ENCODE results near the gene ACTL6B. TPM values are rescaled to one million over a fixed set of nuclear protein-coding genes. Genes with fewer than 3 reads are reported as not detected.

ACTL6B gene
- total and polyA plus RNA-seq, 2 of the 13 experiments (the other 11 are each of a cell fraction or from before 2014, with no cell fraction given): not detected

DNA sequence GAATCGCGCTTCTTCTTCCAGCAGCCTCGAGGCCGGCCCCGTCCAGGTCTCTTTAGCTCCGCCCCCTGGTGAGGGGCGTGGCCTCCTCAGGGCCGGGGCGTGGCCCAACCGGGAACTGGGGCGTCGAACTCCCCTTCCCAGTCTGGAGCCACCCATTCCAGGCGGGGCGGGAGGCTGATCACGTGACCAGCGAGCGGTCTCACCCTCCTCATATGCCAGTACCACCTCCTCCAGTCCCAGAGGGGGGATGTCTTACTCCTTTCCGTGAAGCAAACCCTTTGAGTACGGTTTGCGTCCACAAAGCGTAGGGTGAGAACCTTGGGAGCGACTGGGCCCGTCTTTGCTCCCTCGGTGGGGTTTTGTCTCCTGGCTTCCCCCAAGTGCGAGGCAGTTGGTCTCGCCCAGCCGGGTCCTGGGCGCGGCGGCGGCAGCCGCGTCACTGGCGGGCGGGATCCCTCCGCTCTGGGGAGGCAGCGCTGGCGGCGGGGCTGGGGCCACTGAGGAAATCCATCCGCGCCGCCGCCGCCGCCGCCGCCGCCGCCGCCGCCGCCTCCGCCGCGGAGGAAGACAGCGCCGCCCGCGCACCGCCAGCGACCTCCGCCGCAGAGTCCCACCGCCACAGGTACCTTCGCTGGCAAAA lies 17.2 kb upstream of the ACTL6B start, which contains the start of gene GNB2 (continued):
- peak; percentile 29; the same call in 1 of the 2 replicates for TF ChIP-seq REPIN1 (CRISPR knock-in tag; IDR thresholded peaks at IDR 0.05; ENCODE audit: borderline replicate concordance, low read depth)
- TF ChIP-seq ZNF615 (CRISPR knock-in tag; IDR thresholded peaks at IDR 0.05; ENCODE audit: borderline replicate concordance): no peak
- peak; percentile 84; the same call in 1 of the 2 replicates for TF ChIP-seq ZNF607 (CRISPR knock-in tag; IDR thresholded peaks at IDR 0.05; ENCODE audit: borderline replicate concordance)
- TF ChIP-seq, protein P1, sequence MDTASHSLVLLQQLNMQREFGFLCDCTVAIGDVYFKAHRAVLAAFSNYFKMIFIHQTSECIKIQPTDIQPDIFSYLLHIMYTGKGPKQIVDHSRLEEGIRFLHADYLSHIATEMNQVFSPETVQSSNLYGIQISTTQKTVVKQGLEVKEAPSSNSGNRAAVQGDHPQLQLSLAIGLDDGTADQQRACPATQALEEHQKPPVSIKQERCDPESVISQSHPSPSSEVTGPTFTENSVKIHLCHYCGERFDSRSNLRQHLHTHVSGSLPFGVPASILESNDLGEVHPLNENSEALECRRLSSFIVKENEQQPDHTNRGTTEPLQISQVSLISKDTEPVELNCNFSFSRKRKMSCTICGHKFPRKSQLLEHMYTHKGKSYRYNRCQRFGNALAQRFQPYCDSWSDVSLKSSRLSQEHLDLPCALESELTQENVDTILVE (CRISPR knock-in tag; IDR thresholded peaks at IDR 0.05): peak; percentile 73
- TF ChIP-seq HNF4A (CRISPR knock-in tag; IDR thresholded peaks at IDR 0.05): peak; percentile 25; the same call in 1 of the 2 replicates
- TF ChIP-seq ZNF329 (CRISPR knock-in tag; IDR thresholded peaks at IDR 0.05; ENCODE audit: low read depth): 0 out of 2 replicates have a peak, but pooled peaks have one; percentile 39
- TF ChIP-seq ISL2 (CRISPR knock-in tag; IDR thresholded peaks at IDR 0.05): no peak; the same call in 1 of the 2 replicates
- no peak; the same call in 1 of the 2 replicates for TF ChIP-seq NFATC3 (CRISPR knock-in tag; IDR thresholded peaks at IDR 0.05)
- no peak for TF ChIP-seq ZNF253 (CRISPR knock-in tag; IDR thresholded peaks at IDR 0.05; ENCODE audit: borderline replicate concordance)
- no peak for TF ChIP-seq POLR2AphosphoS2 (IDR thresholded peaks at IDR 0.05; ENCODE audit: low read depth, low read length)
- TF ChIP-seq ZNF775 (CRISPR knock-in tag; IDR thresholded peaks at IDR 0.05; ENCODE audit: borderline replicate concordance): no peak
- TF ChIP-seq RELA (CRISPR knock-in tag; IDR thresholded peaks at IDR 0.05): no peak
- TF ChIP-seq NR1H2 (CRISPR knock-in tag; IDR thresholded peaks at IDR 0.05; ENCODE audit: borderline replicate concordance, low read depth): no peak
- peak; percentile 40; the same call in 1 of the 2 replicates for TF ChIP-seq FOXK1 (CRISPR knock-in tag; IDR thresholded peaks at IDR 0.05; ENCODE audit: borderline replicate concordance, low read depth)
- TF ChIP-seq, protein P2, sequence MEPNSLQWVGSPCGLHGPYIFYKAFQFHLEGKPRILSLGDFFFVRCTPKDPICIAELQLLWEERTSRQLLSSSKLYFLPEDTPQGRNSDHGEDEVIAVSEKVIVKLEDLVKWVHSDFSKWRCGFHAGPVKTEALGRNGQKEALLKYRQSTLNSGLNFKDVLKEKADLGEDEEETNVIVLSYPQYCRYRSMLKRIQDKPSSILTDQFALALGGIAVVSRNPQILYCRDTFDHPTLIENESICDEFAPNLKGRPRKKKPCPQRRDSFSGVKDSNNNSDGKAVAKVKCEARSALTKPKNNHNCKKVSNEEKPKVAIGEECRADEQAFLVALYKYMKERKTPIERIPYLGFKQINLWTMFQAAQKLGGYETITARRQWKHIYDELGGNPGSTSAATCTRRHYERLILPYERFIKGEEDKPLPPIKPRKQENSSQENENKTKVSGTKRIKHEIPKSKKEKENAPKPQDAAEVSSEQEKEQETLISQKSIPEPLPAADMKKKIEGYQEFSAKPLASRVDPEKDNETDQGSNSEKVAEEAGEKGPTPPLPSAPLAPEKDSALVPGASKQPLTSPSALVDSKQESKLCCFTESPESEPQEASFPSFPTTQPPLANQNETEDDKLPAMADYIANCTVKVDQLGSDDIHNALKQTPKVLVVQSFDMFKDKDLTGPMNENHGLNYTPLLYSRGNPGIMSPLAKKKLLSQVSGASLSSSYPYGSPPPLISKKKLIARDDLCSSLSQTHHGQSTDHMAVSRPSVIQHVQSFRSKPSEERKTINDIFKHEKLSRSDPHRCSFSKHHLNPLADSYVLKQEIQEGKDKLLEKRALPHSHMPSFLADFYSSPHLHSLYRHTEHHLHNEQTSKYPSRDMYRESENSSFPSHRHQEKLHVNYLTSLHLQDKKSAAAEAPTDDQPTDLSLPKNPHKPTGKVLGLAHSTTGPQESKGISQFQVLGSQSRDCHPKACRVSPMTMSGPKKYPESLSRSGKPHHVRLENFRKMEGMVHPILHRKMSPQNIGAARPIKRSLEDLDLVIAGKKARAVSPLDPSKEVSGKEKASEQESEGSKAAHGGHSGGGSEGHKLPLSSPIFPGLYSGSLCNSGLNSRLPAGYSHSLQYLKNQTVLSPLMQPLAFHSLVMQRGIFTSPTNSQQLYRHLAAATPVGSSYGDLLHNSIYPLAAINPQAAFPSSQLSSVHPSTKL (CRISPR knock-in tag; IDR thresholded peaks at IDR 0.05): peak; percentile 23; the same call in 1 of the 2 replicates
- TF ChIP-seq ZNF207 (IDR thresholded peaks at IDR 0.05; ENCODE audit: borderline replicate concordance): peak; percentile 97; the same call in 1 of the 2 replicates
- TF ChIP-seq, protein P3, sequence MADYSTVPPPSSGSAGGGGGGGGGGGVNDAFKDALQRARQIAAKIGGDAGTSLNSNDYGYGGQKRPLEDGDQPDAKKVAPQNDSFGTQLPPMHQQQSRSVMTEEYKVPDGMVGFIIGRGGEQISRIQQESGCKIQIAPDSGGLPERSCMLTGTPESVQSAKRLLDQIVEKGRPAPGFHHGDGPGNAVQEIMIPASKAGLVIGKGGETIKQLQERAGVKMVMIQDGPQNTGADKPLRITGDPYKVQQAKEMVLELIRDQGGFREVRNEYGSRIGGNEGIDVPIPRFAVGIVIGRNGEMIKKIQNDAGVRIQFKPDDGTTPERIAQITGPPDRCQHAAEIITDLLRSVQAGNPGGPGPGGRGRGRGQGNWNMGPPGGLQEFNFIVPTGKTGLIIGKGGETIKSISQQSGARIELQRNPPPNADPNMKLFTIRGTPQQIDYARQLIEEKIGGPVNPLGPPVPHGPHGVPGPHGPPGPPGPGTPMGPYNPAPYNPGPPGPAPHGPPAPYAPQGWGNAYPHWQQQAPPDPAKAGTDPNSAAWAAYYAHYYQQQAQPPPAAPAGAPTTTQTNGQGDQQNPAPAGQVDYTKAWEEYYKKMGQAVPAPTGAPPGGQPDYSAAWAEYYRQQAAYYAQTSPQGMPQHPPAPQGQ (CRISPR knock-in tag; IDR thresholded peaks at IDR 0.05; ENCODE audit: borderline replicate concordance): no peak
- TF ChIP-seq, protein P4, sequence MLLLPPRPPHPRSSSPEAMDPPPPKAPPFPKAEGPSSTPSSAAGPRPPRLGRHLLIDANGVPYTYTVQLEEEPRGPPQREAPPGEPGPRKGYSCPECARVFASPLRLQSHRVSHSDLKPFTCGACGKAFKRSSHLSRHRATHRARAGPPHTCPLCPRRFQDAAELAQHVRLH (CRISPR knock-in tag; IDR thresholded peaks at IDR 0.05; ENCODE audit: borderline replicate concordance, low read depth): peak; percentile 67; the same call in 1 of the 2 replicates
- TF ChIP-seq, protein P5, sequence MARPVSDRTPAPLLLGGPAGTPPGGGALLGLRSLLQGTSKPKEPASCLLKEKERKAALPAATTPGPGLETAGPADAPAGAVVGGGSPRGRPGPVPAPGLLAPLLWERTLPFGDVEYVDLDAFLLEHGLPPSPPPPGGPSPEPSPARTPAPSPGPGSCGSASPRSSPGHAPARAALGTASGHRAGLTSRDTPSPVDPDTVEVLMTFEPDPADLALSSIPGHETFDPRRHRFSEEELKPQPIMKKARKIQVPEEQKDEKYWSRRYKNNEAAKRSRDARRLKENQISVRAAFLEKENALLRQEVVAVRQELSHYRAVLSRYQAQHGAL (CRISPR knock-in tag; IDR thresholded peaks at IDR 0.05; ENCODE audit: not compliant biosample characterization): no peak
- TF ChIP-seq ZSCAN20 (CRISPR knock-in tag; IDR thresholded peaks at IDR 0.05; ENCODE audit: borderline replicate concordance): no peak
- no peak for TF ChIP-seq SMARCC2 (IDR thresholded peaks at IDR 0.05)
- TF ChIP-seq FOXM1 (CRISPR knock-in tag; IDR thresholded peaks at IDR 0.05): no peak
